Effector CD8-positive, alpha-beta T cell (primary cell): ENCODE data around the gene E2F6.
"Not testable (repeated sequence)": the region's sequence is repeated elsewhere in the genome, so short reads cannot be mapped to it uniquely, and the experiment has no call there.

Experiments used
- DNase-seq: peaks from one replicate; lab custom pipeline; 2025; lab: John Stamatoyannopoulos, UW

The E2F6 gene

DNA sequence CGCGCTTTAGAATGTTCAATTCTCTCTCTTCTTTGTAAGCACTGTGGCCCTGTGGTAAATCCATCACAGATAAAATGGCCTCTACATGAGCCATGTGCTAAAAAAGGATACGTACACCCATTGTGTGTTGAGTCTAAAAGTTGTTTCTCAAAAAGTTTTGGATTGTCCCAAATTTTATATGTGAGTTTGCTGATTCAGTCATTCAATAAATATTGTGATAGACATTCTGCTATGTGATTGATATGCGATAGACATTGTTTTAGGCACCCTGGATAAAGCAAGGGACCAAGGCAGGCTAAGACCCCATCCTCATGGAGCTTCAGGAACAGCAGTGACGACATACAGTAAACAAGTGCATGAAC, 53.5 kb downstream of the E2F6 start:
- no peak for DNase-seq

DNA sequence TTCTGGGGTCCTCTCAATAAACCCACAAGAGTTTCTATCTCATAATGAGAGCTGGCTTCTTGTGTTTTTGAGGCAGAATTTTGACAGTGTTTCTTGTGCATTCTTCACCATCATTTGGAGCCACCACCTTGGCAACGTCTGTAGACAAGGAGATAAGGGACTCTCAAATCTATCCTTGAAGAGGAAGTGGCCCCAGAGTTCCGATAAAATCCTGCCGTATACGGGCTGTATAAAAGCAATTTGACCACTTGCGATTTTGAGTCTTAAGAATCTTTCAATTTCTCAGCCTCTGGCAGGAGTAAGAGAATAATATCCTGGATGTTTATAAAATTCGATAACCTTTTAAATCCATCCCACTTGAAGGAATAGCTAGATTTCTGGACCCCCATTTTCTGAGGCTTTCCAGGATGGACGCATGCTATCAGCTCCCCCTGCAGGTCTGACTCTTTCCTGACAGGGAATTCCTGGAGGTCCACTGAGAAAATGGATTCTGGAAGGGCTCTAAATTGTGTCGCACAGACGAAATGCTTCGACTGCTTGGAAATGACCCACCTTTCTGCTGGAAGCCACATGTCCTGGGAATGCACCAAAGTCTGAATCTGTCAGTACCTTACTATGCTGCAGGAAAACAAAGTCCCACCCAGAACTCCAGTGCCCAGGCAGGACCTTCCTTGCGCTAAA, 54.1 kb downstream of the E2F6 start:
- DNase-seq = no peak

DNA sequence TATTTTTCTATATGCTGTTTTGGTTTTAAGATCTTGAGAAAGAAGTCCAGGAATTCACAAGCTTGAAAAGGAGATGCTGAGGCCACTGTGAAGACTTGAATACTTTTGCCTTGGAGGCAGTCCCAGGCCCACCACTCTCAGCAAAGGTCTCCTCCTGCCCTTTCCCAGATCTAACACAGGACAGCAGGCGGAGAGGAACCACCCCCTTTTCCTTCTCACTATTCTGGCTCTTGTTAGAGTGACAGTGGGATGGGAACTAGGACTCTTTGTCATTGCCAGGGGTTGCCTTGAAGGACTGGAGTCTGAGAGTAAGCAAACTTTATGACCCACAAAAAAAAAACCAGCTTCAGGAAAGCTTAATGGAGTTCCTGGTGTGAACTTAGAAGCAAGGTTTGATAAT, 54.7 kb downstream of the E2F6 start:
- no peak for DNase-seq

DNA sequence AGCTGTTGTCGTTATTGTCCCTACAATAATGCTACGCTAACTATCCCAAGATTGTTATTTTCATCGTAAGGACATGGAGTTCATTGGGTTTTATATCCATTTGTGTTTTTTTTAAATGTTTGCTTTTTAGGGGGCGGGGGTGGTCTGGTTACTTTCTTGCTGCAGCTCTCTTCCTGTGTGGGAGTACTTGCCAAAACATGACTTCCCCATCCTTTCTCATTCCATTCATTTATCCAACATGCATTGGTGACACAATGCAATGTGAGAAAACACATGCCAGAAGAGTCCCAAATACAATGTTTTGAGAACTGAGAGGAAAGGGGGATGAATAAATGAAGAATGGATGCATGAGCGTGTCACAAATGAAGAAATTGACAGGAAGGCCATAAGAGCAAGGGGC, 55.9 kb downstream of the E2F6 start:
- no peak for DNase-seq

DNA sequence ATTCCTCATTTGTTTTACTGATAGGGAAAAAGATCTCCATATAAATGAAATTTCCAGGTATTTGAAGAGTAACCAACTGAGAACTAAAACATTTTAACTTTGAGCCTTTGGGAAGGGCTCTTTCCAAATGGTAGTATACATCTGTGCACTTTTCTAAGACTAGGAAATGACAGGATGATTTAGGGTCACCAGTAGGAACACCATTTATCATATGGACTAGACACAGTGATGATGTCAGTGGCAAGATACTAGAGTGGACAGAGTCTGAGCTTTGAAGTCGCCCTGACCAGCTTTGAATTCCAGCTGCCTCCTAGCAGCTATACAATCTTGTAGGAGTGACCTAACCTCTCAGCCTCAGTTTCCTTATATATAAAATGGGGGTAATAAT, 56.4 kb downstream of the E2F6 start:
- no peak for DNase-seq

DNA sequence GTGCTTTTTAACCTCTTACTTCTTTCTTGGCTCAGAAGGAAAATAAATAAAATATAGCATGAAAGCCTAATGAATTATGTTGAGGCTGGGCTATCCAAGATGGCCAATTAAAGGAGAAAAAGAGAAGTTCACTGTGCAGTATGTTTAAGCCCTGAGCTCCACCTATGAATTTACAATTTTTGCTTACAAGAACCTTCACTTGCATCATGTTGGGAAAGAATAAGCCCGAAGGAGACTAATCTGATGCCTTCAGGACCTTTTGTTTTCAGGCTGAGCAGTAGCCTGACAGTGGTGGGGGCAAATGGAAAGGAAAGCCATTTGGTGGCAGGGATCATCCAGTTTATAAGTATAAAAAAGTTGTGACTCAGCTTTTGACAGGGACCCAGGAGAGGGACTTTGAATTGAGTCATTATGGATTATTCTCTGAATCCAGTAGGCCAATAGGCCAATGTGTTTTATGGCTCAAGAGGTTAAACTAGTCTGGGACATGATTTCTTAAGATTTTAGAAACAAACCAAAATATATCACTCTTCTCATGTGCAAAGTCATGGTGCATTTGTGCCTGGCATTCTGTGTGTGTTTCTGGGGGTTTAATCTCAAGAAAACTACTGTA, 56.9 kb downstream of the E2F6 start:
- no peak for DNase-seq

DNA sequence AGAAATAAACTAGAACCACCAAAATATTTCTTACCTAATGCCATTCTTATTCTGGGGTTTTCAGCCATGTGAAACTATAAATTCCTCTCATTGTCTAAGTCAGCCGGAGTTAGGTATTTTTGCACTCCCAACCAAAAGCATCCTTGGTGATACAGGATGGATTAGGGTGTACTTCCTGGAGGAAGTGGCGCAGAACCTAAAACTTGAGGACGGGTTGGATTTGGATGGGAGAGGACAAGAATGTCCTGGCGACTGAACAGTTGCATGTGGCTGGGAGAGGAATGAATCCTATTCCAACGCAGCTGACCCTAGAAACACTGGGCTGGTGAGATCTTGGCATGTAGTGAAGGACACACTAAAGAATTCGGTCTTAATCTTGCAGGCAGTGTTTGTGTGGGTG, 58.5 kb downstream of the E2F6 start:
- DNase-seq = no peak

DNA sequence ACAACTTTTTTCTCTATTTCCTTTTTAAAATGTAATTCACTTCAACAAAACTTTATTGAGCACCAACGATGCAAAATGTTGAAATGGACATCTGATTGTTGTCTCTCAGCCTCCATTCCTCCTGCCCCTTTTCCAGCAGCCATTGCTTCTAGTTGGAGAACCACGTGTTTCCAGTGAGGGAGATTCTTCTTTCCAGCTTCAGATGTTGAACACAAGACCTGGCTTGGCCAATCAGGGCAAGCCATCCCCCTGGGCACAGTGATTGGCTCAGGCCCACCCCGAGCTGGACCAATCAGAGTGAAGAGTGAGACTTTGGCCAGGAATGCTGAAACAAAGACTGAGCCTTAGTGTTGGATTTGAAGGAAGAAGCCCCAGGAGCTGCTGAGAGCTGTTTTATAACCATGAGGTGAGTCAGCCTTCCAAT, 59.0 kb downstream of the E2F6 start:
- DNase-seq = no peak

DNA sequence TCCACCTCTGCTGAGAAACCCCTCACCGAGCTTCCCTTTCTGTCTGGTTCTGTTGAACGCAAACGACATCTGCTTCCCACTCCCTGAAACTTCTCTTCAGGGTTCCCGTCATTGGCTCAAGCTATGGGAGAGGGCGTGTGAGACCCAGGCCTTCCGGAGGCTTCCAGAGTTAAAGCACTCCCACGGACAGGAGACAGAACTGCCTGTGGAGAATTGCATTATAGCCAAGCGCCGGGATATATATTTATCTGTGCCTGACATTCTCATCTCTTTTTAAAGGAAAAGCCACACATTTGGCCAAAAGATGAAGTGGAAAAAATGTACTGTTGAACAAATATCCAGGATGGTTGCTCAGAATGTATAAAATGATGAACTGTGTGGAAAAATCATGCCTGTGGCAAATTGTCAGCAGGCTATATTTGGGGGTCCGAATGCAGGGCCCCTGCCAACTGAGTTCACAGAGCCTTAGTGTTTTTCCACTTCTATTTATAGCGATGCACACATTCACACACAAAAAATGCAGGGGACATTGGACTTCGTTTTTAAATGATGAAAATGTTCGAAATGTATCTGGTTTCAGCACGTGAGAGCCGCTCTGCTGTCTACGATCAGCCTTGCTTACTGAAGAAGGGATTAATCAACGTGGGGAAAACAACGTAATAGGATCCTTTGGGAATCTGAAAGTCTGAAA, 59.5 kb downstream of the E2F6 start:
- DNase-seq = no peak

DNA sequence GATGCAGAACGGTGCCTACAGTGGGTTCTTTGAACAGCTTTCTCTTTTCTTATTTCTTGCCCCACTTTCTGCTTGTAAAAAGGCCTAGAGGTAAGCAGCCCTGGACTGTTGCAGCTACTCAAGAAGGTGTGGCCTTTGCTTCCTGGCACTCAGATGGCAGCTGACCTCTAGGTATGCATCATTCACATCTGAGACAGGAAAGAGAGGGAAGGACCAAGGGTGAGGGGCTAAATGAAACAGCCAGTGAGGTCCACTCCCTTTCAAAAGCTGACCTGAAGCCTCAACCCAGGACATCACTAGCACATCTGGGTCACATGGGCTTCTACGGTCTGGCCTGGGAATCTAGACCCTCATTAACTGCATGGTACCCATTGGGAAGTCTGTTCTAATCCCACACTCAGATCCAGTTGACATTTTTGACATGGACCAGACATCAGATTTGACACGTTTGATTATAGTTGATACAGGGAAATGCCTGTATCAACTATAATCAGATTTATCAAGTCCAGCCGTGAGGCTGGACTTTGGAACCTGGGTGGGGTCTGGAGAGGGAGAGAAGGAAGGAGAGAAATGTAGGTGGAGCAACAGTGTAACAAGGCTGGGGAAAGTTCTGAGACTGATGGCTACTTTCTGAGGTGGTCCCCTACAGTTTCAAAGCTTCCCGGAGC, 60.2 kb downstream of the E2F6 start:
- DNase-seq = no peak

DNA sequence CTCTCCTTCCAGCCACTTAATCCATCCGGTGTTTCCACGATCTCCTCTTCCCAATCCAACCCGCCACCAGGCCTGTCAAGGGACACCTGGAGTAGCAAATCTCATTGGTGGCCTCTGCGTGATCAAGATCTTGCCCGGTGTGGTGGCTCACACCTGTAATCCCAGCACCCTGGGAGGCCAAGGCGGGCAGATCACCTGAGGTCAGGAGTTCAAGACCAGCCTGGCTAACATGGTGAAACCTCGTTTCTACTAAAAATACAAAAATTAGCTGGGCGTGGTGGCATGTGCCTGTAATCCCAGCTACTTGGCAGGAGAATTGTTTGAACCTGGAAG, 60.9 kb downstream of the E2F6 start:
- DNase-seq = not testable (repeated sequence)

DNA sequence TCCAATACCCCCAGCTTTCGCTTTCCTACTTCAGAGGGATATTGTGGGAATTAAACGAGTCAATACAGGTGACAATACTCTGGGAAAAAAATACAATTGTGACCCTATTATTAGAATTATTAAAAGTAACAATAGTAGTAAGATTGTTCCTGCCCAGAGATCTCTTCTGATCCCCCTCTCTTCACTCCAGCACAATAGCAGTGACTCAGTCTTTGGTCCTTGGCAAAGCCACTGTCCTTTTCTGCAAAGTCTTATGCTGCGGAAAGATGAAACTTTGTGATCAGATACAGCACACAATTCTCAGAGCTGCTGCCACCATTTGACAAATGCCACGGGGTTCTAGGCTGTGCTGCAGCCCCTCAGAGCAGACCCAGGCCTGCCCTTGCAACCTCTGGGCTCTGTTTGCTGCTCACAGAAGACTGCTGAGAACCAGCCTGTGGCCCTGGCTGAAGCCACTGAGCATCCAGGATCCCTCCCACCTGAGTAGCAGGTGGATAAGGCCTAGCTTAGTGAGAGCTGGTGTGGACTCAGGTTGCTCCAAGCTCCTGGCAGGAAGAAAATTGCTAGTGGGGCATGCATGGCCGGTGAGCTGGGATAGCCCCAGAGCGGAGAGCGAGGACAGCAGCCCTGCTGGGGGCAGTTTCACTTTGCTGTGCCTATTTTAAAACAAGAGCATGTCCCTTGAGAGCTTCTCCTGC, 61.4 kb downstream of the E2F6 start:
- DNase-seq = no peak

DNA sequence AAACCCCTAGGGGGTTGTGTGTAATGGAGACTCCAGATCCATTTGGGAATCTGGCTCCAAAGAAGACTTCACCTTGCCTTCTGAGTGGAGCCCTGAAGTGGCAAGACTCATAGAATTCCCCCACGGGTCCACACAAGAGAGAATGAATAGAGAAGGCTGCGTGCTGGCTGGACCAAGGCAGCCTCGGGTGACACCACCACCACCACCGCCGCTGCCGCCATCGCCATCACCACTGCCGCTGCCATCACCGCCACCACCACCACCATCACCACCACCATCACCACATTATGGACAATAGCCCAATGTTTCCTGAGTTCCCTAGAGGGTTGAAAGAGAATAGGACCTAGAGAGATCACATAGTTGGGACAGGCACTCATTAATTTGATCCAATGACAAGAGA, 63.5 kb downstream of the E2F6 start:
- no peak for DNase-seq

DNA sequence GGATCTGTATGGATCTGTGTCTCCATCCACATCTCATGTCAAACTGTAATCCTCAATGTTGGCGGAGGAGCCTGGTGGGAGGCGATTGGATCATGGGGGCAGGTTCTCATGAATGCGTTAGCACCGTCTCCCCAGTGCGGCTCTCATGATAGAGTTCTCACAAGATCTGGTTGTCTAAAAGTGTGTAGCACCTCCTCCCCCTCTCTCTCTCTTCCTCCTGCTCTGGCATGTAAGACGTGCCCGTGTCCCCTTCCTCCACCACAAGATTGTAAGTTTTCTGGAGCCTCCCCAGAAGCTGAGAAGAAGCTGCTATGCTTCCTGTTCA, 66.6 kb downstream of the E2F6 start:
- DNase-seq = no peak

DNA sequence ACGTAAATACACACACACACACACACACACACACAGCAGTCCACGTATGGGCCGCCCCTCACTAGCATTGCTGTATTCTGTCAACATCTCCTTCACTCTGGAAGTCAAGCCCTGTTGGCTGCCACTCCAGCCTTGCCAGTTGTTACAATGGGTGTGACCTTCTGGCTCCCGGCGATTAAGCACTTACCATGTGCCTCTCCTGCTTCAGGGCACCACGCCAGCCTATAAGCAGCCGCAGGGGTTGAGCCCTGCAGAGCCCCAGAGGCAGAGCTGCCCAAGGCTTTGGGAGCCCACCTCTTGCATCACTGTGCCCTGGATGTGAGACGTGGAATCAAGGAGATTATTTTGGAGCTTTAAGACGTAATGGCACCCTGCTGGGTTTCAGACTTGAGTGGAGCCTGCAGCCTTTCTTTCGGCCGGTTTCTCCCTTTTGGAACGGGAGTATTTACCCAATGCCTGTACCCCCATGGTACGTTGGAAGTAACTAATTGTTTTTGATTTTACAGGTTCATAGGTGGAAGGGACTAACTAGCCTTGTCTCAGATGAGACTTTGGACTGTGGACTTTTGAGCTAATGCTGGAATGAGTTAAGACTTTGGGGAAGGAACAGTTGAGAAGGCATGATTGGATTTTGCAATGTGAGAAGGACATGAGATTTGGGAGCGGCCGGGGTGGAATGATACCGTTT, 67.1 kb downstream of the E2F6 start:
- no peak for DNase-seq

DNA sequence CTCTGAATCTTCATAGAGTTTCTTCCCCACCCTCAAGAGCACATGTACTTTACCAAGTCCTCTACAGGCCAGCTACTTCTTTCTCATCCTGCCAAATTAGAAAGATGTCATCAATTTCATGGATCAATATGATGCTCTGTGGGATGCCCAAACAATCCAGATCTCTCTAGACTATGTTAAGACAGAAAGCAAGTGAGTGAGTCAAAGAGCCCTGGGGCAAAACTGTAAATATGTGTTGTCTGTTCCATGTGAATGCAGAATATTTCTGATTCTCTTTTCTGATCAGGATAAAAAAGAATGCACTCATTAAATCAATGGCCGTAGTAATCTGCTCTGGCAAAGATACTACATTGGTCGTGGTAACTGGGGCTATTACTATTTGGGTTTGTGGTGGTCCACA, 68.4 kb downstream of the E2F6 start:
- DNase-seq = no peak

DNA sequence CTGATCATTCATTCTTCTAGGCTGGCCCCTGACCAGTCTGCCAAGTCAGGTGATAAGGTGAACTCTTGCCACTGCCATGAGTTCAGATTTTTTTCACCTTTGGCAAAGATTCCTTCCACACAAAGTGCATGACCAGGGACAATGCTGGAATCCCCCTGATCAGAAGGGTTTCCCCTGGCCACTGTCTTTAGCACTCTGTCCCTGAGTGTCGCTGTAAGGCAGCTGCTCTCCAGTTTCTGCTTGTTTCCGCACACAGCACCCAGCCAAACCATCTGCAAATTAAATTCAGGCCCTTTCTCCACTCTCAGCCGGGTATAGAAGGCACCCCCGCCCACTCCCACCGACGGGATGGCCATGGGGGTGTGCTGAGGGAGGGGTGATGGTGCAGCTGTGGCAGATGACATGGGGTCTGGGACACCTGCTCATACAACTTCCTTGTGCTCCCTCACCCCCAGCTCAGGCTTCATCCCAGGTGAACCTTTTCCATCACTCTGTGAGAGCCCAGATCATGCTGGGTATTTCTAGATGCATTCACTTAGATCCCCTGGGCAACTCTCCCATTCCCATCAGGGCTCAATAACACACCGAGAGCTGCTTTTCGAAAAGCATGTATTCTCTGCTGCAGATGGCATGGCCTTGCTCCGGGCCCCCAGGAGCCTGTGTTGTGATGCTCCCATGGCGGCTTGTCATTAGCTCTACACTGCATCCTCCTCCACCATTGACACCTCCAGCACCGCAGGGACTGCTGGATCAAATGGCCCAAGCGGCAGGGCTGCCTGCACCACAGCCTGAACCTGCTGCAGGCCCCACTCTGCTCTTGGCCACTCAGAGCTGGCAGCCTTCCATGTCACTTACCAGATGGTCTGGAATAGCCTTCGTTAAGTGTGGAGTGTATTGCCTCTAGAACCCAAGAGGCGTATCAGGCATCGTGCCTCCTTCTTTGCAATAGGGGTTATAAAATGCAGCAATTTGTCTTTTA, 69.2 kb downstream of the E2F6 start:
- DNase-seq = no peak

DNA sequence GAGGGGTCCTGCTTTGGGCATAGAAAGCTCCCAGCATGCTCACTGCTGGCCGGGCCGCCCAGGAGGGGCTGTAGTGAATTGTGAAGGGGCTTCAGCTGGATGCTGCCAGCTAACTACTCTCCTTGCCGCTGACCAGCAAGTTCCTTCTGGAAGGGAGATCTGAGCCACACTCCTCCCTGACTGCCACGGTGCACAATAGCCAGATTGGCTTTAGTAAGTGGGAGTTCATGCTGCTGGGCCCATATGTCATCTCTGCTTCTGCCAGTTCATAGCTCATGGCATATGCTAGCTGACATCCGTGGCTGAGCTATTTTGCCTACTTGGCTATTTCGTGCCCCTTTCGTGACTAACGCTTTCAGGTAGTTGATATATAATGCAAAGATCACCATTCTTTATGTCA, 69.9 kb downstream of the E2F6 start:
- no peak for DNase-seq

DNA sequence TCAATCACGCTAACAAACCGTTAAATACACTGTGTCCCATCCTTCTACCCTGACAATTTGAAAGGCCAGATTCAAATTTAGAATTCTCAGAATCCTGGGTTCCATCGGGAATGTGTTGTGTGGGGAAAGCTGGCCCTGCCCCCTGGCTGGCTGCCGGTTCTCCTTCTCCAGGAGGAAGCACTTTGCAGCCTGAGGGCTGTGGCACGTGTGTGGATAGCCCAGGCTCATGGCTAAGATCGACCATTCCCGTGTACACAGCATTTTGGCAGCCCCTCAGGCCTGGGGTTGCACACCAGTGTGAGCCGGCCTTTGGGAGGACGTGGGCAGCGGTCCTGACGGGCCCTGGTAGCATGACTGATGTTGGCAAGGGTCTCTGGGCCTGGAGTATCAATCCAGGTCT, 70.6 kb downstream of the E2F6 start:
- no peak for DNase-seq
